Stimulated activated CD4-positive, alpha-beta T cell treated with anti-CD3 and anti-CD28 coated beads, Interleukin-15, amount 100 ng/mL, for 1 hour (primary cell): ENCODE data around the gene MRTFA.
"Not testable (repeated sequence)": the region's sequence is repeated elsewhere in the genome, so short reads cannot be mapped to it uniquely, and the experiment has no call there.

Experiments
- DNase-seq, 2 donors: peaks; one replicate each; pipeline ENCODE4 v3.0.0-alpha.2; 2020; ENCODE audit warnings: low read depth in 1 of 2, low spot score in 1 of 2

MRTFA gene

DNA sequence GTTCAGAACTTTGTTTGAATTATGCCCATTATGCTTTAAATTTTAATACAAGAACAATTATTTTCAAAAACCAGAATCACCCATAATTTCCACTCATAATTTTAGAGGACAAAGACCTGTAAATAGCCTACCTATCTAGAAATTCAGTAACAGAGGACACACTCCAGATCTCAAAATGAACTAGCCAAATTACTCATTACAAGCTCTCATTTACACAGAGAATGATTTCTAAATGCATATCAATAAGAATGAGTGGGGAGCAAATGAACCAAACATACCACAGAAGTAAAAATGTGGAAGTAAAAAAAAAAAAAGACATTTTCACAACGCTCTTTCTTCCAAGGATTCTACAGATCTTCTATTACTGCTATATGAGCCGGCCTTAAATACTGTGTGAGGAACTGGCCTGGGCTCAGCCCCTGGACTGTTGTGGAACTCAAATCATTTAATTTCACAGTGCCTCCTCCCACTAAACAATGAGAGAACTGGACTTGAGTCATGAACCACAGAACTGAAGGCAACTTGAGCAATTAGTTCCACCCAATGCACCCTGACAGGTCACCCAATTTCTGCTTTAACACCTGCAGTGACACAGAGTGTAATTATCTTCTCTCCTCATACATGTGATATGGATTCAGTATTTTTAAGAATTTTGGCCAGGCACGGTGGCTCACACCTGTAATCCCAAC lies 8.0 kb downstream of the MRTFA start:
- DNase-seq: no peak

DNA sequence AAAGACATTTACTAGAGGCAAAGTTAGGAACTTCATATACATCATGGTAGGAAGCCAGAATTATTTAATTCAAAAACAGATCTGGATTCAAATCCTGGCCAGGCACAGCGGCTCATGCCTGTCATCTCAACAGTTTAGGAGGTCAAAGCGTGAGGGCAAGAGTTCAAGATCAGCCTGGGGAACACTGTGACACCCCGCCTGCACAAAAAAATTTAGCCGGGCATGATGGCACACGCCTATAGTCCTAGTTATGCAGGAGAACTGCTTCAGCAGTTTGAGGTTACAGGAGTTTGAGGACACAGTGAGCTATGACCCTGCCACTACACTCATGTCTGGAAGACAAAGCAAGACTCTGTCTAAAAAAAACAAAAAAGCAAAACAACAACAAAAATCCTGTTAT lies 8.9 kb downstream of the MRTFA start:
- no peak for DNase-seq

DNA sequence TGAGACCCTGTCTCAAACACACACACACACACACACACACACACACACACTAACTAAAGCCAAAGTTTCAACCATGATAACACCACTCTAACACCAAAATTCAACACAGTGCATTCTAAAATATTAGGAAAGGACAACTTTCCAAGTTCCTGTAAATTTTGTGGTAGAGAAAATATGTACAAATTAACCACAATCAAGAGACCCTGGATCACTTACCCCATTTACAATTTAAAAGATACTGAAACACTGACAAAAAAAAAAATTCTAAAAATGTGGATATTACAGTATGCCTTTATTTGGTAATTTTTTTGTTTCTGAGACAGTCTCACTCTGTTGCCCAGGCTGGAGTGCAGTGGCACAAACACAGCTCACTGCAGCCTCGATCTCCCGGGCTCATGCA lies 9.7 kb downstream of the MRTFA start:
- no peak for DNase-seq

DNA sequence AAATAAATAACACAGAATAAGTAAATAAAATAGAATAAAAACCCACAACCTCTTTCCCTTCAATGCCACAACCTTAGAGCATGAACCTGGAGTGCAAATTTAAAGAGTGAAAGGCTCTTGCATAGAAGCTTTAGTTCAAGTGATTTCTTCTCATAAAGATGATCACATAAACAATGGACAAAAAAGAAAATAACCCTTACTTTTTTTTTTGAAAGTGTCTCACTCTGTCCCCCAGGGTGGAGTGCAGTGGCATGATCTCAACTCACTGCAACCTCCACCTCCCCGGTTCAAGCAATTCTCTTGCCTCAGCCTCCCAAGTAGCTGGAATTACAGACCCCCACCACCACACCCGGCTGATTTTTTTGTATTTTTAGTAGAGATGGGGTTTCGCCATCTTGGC lies 10.7 kb downstream of the MRTFA start:
- not testable (repeated sequence) for DNase-seq

DNA sequence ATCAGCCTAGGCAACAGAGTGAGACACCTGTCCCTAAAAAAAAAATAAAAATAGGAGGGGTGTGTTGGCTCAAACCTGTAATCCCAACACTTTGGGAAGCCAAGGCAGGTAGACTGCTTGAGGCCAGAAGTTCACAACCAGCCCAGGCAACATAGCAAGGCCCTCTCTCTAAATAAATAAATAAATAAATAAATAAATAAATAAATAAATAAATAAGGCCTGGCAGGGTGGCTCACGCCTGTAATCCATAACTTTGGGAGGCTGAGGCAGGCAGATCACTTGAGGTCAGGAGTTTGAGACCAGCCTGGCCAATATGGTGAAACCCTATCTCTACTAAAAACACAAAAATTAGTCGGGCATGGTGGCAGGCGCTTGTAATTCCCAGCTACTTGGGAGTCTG lies 11.2 kb downstream of the MRTFA start:
- DNase-seq: not testable (repeated sequence)

DNA sequence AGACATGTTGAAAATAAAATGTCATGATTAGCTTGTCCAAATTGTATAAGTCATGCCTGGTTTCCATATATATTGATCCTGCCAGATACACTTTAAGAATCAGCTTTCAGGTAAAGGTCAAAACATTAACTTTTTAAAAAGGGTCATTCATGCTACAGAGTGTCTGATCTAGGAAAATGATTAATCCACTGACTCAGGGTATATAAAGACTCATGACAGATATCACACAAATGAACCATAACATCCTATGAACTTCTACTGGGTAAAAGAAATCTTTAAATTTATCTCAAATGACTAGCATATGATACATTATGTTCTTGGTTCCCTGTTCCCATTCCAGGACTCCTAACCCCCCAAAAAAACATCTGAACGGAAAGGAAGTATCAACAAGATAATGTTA lies 11.7 kb downstream of the MRTFA start:
- no peak for DNase-seq

DNA sequence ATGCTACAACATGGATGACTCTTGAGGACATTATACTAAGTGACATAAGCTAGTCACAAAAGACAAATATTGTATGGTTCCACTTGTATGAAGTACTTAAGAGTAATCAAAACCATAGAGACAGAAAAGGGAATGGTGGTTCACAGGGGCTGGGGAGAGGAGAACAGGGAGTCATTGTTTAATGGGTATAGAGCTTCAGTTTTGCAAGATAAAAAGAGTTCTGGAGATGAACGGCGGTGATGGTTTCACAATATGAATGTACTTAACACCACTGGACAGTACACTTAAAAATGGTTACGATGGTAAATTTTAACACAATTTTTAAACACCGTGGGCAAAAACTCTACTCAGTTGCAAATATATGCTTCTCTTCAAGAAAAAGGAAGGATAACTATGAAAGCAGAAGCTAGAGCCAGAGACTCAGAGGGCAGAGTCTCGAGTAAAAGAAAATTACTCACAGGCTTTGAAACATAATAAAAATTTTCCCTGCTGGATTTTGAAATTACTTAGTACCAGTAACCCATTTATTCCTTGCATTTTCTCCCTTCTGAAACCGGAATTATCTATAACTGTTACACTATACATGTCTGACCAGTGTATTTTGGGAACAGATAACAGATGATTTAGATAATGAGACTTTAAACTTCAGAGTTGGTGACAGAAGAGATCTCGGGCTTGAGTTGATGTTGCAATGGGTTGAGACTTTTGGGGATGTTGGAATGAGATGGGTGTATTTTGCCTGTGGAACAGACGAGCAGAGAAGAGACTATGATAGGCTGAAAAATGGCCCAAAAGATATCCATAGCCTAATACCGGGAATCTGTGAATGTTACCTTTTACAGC lies 15.0 kb downstream of the MRTFA start:
- DNase-seq: no peak

DNA sequence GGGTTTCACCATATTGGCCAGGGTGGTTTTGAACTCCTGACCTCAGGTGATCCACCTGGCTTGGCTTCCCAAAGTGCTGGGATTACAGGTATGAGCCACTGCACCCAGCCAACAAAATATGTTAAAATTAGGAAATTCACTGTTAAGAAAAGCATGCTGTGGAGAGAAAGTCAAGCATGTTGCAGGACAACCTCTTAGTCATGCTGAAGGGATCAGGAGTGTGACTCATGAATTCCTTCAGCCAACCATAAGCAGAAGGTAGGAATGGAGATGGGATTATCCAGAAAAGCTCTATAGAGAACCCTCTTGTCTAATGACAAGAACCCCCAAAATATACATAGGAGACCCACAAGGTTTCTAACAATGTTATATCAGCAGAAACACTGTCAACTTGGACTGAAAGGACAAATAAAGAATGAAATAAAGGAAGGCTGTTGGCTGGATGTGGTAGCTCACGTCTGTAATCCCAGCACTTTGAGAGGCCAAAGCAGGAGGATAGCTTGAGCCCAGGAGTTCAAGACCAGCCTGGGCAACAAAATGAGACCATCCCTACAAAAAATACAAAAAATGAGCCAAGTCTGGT lies 16.0 kb downstream of the MRTFA start:
- no peak for DNase-seq

DNA sequence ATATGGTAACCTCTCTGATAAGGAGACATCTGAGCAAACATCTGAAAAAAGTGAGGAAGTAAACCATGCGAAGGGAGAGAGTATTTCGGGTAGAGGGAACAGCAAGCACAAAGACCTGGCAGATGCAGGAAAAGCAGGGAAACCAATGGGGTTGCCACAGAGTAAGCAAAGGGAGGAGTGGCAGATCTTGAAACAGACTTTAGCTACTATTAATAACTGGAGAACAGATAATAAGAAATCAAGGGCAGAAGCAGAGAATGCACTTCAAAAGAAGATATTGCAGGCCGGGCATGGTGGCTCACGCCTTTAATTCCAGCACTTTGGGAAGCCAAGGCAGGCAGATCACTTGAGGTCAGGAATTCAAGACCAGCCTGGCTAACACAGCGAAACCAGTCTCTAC lies 18.1 kb downstream of the MRTFA start:
- no peak for DNase-seq

DNA sequence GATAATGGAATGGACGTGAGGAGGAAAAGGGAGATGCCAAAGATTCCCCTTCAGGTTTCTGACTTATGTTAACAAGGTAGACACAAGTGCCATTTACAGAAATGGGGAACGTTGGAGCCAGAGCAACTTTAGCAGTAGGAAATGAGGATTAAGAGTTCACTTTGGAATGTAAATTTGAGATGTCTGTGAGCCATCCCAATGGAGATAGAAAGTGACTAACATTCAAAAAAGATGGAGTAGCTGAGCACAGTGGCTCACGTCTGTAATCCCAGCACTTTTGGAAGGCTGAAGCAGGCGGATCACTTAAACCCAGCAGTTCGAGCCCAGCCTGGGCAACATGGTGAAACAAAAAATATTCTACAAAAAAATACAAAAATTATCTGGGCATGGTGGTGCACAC lies 19.9 kb downstream of the MRTFA start:
- no peak for DNase-seq

DNA sequence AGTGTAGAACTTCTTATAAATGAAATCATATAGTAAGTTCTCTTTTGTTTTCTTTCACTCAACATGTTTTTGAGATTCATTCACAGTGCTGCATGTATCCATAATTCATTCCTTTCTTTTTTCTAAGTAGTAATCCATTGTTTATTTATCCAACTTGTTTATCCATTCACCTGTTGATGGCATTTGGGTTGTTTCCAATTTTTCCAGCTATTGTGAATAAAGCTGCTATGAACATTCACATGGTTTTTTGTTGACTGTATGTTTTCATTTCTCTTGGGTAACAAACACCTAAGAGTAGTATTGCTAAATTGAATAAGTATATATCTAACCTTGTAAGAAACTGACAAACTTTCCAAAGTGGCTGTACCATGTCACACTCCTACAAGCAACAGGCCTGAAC lies 23.5 kb downstream of the MRTFA start:
- DNase-seq: no peak

DNA sequence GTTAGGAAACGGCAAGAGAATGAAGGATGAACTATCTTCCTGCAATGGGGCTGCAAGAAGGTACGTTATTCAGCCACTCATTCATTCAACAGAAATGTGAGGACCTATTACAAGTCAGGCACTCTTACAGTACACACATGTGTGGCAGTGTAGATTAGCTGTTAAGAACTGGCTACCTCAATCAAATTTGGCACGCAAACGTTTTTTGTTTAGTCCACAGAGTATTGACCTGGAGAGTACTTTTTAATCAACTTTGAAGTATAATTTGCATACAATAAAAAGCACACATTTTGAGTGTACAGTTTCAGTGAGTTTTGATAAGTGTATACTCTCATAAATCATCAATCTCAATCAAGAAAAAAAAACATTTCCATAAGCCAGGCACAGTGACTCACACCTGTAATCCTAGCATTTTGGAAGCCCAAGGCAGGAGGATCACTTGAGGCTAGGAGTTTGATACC lies 24.2 kb downstream of the MRTFA start:
- DNase-seq: no peak

DNA sequence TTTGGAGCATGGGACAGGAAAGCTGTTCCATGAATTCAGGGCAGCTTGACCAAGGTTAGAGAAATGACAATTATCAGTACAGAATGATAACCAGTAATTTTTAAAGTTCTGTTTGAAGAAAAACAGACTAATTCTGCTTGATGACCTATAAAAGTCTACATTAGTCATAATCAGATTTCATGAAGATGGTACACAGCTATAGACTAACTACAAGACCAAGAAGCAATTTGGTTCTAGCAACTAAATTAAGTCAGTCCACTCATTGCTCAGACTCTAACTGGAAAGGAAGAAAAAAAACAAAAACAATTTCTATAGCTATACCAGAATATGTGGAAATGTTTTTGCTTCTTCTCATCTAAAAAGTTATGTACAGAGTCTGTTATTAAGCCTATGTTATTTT lies 24.9 kb downstream of the MRTFA start:
- DNase-seq: no peak

DNA sequence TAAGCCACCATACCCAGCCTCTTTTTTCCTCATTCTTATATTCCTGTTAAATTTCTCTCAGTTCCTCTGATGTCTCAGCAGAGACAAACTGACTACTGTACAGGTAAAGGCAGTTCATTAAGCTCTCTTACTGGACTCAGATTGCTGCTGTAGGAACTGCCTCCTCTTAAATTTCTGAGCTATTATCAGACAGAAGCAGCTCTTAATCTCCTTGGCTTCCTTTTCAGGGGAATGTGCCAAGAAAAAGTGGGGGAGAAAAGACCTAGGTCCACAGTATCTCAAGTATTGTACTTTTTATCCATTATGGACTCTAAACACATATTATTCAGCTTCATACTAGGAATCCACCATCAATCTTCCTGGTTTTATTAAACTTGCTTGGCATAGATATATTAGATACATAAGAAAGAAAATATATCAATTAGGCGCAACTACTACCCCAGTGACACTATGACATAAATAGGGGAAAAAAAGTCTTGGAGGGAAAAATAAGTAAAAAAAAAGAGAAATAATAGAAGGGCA lies 26.1 kb downstream of the MRTFA start:
- no peak for DNase-seq

DNA sequence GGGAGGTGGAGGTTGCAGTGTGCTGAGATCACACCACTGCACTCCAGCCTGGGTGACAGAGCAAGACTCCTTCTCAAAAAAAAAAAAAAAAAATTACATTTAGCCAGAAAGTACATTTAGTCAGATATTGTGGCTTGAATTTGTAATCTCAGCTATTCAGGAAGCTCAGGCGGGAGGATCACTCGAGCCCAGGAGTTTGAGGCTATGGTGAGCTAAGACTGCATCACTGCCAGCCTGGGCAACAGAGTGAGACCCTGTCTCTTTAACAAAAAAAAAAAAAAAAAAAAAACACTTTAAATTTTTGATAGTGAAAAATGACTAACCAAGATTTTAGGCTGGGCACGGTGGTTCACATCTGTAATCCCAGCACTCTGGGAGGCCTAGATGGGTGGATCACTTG lies 27.3 kb downstream of the MRTFA start:
- DNase-seq: no peak

DNA sequence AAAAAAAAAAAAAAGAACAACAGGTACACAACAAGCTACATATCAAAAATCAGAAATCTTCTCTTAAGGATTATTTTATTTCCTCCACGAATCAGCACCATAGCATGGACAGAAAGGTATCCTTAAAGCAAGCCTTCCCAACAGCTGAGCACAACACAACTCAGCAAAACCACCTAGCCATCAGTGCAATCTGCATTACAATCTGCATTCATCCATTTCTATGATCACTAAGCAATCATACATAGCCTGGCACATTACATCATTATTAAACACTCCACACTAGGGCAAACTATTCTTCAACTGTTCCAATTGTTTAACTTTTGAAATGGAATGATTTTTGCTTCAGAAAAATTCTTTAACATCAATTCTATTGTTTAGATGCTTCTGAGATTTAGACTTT lies 29.0 kb downstream of the MRTFA start:
- DNase-seq: no peak

DNA sequence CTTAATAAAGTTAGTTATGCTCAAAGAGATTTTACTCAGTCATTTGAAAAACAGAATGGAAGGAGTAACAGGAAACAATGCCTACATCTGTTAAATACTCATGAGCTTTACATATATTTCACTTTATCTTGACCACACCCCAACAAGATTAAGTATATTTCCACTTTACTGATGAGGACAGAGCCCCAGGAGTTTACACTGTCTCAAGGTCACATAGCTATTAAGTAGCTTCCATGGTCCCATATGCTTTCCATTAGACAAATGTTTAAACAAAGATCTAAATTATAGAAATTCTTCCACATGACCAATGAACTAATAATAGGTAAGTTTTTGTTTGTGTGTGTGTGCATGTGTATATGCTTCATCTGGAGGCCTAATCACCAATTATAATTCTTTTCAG lies 30.2 kb downstream of the MRTFA start:
- DNase-seq: no peak

DNA sequence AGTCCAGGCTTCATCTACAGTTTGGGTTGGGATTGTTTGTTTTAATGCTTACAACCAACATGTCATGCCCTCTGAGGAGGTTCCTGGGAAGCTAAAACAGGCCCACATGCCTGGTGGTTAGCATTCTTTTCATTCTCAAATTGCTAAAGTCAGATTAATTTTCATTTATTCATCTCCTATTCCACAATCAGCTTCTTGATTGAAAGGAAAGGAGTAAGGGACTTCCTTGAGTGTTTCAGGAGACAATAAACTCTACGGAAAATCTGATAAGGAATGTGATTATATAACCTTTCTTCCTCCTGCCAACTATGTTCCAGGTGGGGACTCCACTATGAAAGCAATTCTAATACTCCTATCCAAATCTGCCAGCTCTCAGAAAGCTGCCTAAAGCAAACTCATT lies 30.8 kb downstream of the MRTFA start:
- DNase-seq: no peak

DNA sequence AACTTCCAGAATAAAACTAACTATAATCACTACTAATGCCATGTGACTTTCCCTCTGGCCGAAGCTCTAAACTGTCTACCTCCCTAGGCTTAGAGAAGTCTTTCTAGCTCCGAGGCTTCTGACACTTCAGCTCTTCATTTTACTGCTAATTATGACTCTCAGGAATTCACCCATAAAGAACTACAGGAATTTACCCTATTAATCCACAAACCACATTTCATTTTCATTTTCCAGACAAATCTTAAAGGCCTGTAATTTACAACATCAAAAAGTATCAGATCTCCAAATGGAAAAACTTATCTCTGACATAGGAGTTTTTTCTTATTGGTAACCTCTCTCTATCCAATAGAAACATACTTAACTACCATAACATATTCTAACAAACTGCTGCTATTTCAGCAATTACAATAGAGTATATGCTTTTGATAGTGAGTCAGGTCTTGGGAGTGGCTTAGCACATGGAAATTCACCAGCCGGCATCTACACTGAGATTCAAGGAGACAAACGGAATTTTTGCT lies 33.4 kb downstream of the MRTFA start:
- no peak for DNase-seq

DNA sequence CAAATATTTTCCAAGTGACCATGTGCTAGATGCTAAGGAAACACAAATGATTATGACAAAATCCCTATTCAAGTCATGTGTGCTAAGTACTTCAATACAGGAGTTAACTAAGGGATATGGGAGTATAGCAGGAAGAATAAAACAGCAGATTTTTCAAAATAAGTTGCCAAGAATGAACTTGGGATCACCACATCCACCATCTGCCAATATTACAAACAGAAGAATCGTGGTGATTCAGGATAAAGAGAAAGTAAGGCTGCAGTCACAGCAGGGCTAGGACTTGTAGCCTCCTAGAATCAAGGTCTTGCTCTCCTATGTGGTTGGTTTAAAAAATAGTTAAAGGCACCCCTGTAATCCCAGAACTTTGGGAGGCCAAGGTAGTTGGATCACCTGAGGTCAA lies 34.3 kb downstream of the MRTFA start:
- DNase-seq: no peak

DNA sequence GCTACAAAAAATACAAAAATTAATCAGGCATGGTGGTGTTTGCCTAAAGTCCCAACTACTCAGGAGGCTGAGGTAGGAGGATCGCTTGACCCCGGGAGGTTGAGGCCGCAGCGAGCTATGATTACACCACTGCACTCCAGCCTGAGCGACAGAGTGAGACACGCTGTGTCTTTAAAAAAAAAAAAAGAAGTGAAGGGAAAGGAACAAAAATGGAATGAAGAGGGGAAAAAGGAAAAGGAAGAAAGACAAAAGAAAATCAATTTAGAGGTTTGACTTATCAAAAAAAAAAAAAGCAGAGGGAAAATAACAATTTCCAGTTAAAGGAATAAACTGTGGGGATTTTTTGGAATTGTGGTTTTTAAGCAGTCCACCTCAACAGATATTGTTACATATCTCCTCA lies 36.8 kb downstream of the MRTFA start:
- DNase-seq: no peak

DNA sequence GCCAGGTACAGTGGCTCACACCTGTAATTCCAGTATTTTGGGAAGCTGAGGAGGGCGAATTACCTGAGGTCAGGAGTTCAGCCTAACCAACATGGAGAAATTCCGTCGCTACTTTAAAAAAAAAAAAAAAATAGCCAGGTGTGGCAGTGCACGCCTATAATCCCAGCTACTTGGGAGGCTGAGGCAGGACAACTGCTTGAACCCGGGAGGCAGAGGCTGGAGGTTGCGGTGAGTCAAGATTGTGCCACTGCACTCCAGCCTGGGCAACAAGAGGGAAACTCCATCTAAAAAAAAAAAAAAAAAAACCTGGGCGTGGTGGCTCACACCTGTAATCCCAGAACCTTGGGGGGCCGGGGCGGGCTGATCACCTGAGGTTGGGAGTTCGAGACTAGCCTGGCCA lies 37.8 kb downstream of the MRTFA start:
- DNase-seq: not testable (repeated sequence)
